ENCODE data around the gene ANKUB1.

- TF ChIP-seq, protein P1, sequence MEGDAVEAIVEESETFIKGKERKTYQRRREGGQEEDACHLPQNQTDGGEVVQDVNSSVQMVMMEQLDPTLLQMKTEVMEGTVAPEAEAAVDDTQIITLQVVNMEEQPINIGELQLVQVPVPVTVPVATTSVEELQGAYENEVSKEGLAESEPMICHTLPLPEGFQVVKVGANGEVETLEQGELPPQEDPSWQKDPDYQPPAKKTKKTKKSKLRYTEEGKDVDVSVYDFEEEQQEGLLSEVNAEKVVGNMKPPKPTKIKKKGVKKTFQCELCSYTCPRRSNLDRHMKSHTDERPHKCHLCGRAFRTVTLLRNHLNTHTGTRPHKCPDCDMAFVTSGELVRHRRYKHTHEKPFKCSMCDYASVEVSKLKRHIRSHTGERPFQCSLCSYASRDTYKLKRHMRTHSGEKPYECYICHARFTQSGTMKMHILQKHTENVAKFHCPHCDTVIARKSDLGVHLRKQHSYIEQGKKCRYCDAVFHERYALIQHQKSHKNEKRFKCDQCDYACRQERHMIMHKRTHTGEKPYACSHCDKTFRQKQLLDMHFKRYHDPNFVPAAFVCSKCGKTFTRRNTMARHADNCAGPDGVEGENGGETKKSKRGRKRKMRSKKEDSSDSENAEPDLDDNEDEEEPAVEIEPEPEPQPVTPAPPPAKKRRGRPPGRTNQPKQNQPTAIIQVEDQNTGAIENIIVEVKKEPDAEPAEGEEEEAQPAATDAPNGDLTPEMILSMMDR (IDR thresholded peaks at IDR 0.05) = no peak
- TF ChIP-seq POLR2AphosphoS5 (IDR thresholded peaks at IDR 0.05) = no peak
Measured at GRCh38 chr3:149833241-149833640, 40.9 kb upstream of the ANKUB1 start.

All from breast epithelium (tissue), 3 donors.